Urinary bladder (tissue), 4 donors: ENCODE measurements around the gene SHMT2. TPM values are rescaled to one million over a fixed set of nuclear protein-coding genes. Genes with fewer than 3 reads are reported as not detected.

ENCODE experiments used
- DNase-seq: peaks from one replicate; pipeline ENCODE4 v3.0.0-alpha.2; 2015; ENCODE audit errors: extremely low spot score
- H3K27ac ChIP-seq: one replicate; pipeline ENCODE4 v1.5.1; 2013; ENCODE audit warnings: low read depth, mild to moderate bottlenecking, moderate library complexity
- H3K36me3 ChIP-seq: one replicate; pipeline ENCODE4 v1.6.1; 2013; ENCODE audit warnings: mild to moderate bottlenecking, moderate library complexity; ENCODE audit not compliant: insufficient read depth
- H3K4me1 ChIP-seq: one replicate; pipeline ENCODE4 v1.6.1; 2013; ENCODE audit warnings: mild to moderate bottlenecking, moderate library complexity; ENCODE audit not compliant: insufficient read depth
- H3K4me3 ChIP-seq: one replicate; pipeline ENCODE4 v1.5.1; 2013; ENCODE audit warnings: low read depth, low read length
- WGBS: extraction: QIAGEN DNeasy Blood & Tissue Kit; methylation state at CpG from one replicate; pipeline ENCODE4 v1.1.7; 2013; 5-methylcytosine and 5-hydroxymethylcytosine counted together
- polyA plus RNA-seq: library from polyadenylated mRNA; stranded (reverse); fragments of 200-250 nt; gene quantifications from one replicate; pipeline ENCODE4 v1.2.3, GENCODE V29; 2013
- total RNA-seq: library from RNA; depleted of rRNA; stranded (reverse); fragments of >200 nt; gene quantifications from one replicate; pipeline ENCODE4 v1.2.3, GENCODE V29; 2014
- donor health status: healthy with polysubstance abuse.
- donor health status: healthy.

The SHMT2 gene
- total and polyA plus RNA-seq, 2 donors = 62.8 to 69.8 TPM

- no peak overlapping the region for H3K27ac ChIP-seq
Measured at GRCh38 chr12:57238854-57239554, 9.5 kb downstream of the SHMT2 start.

GRCh38 chr12:57239587-57240065 lies 10.1 kb downstream of the SHMT2 start:
- Histone ChIP-seq H3K27ac (no peak overlapping the region), H3K4me1 (no peaks in the 10 kb centered on the region), H3K4me3 (no peak overlapping the region), H3K36me3 (no peaks in the 10 kb centered on the region)
- 3% methylated on average over 14 of the region's 14 CpGs for WGBS
- no peak for DNase-seq

More at GRCh38 chr12:57238854-57239554, 9.5 kb downstream of the SHMT2 start:
- WGBS = 2% methylated on average over 47 of the region's 47 CpGs
- Histone ChIP-seq H3K4me1 (no peaks in the 10 kb centered on the region), H3K4me3 (peak overlapping the region; percentile 15), H3K36me3 (no peaks in the 10 kb centered on the region)
- peak; percentile 51 for DNase-seq

DNA sequence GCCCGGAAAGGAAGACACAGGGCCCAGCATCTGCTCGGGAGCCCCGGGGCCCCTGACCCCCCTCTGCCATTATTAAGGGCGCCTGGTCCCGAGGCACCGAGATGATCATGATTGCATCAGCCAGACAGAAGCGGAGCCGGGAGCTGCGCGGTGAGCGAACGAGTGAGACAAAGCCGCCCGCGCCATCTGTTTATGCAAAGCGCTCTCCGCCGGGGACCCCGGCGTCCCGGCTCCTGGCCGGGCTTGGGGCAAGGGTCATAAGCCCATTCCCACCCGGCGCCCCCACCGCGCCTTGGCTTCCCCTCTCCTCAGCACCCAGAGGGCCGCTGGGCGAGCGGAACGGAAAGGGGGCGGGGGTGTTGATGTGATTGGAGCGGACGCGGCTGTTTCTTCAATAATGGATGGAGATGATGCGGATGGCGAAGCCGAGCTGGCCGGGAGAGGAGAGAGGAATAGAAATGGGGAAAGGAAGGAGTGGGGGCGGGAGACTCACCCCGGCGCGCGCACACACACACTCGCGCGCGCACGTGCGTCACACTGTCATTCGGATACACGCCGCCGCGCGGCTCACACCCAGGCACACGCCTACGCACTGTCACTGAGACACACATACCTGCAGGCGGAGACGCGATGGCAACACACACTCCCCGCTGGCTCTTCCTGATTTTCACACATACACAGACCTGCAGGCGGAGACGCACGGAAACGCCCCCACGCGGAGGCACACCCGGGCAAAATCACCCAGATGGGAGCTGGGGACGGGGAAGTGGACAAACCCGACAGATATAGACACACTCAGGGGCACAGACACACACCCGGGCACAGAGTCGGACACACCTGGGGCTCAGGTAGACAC lies 10.8 kb downstream of the SHMT2 start:
- H3K27ac ChIP-seq = no peak overlapping the region
- no peaks in the 10 kb centered on the region for H3K4me1 ChIP-seq
- no peak for DNase-seq
- under 1% methylated on average over 72 of the region's 72 CpGs for WGBS
- peak overlapping the region; percentile 26 for H3K4me3 ChIP-seq
- no peaks in the 10 kb centered on the region for H3K36me3 ChIP-seq

GRCh38 chr12:57240926-57241401 lies 11.5 kb downstream of the SHMT2 start:
- WGBS = 10% methylated on average over 19 of the region's 19 CpGs
- Histone ChIP-seq H3K4me3 (no peak overlapping the region), H3K27ac (no peak overlapping the region), H3K36me3 (no peaks in the 10 kb centered on the region), H3K4me1 (no peaks in the 10 kb centered on the region)
- no peak for DNase-seq

GRCh38 chr12:57241402-57242310 lies 12.1 kb downstream of the SHMT2 start:
- Histone ChIP-seq H3K27ac (no peak overlapping the region), H3K4me3 (no peak overlapping the region), H3K4me1 (no peaks in the 10 kb centered on the region), H3K36me3 (no peaks in the 10 kb centered on the region)
- 8% methylated on average over 48 of the region's 48 CpGs for WGBS
- DNase-seq = no peak

GRCh38 chr12:57242329-57242690 lies 12.8 kb downstream of the SHMT2 start:
- DNase-seq = no peak
- H3K4me3 ChIP-seq = no peak overlapping the region
- no peaks in the 10 kb centered on the region for H3K4me1 ChIP-seq
- no peak overlapping the region for H3K27ac ChIP-seq
- WGBS = 1% methylated on average over 18 of the region's 18 CpGs
- H3K36me3 ChIP-seq = no peaks in the 10 kb centered on the region

- 1% methylated on average over 45 of the region's 45 CpGs for WGBS
- DNase-seq = no peak
- Histone ChIP-seq H3K4me1 (no peaks in the 10 kb centered on the region), H3K4me3 (peak overlapping the region; percentile 13), H3K36me3 (no peaks in the 10 kb centered on the region), H3K27ac (no peak overlapping the region)
Measured at GRCh38 chr12:57242691-57243454, 13.4 kb downstream of the SHMT2 start.

DNA sequence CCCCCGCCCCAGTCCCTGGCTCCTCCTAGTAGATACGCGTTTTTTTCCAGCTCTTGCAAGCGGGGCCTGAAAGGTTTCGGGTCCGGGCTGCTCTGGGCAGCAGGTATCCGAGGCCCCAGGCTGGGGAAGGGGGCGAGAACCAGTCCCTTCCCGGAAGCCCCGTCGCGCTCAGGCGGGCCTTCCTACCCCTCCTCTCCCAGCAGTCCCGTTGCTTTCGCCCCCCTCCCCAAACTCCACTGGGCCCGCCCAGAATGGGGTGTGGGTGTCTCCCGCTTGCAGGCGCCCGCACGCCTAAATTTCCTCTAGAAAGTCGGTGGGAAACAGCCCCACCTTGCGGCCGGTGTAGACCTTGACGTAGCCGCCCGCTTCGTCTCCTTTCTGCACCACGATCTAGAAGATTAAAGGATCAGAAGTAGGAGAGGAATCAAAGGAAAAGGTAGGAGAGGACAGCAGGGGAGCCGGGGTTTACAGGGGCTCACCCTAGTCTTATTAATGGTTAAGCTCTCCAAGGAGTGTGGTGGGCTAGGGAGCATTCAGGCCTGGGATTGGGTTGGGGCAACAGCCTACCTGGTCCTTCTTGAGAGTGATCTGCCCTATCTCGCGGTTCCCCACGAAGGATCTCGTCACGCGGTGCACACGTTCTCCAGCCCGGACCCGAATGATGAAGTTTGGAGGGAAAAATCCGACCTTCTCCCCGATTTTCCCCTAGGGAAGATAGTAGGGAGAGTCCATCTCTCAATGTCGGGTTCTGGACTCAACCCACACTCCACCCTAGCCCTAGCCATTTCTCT lies 14.2 kb downstream of the SHMT2 start:
- no peaks in the 10 kb centered on the region for H3K36me3 ChIP-seq
- no peaks in the 10 kb centered on the region for H3K4me1 ChIP-seq
- H3K4me3 ChIP-seq = peak overlapping the region; percentile 13
- 9% methylated on average over 41 of the region's 41 CpGs for WGBS
- DNase-seq = no peak
- H3K27ac ChIP-seq = no peak overlapping the region

- Histone ChIP-seq H3K4me3 (no peak overlapping the region), H3K4me1 (no peaks in the 10 kb centered on the region), H3K27ac (no peak overlapping the region), H3K36me3 (no peaks in the 10 kb centered on the region)
- no peak for DNase-seq
- 57% methylated on average over 6 of the region's 6 CpGs for WGBS
Measured at GRCh38 chr12:57244312-57244696, 14.8 kb downstream of the SHMT2 start.

DNA sequence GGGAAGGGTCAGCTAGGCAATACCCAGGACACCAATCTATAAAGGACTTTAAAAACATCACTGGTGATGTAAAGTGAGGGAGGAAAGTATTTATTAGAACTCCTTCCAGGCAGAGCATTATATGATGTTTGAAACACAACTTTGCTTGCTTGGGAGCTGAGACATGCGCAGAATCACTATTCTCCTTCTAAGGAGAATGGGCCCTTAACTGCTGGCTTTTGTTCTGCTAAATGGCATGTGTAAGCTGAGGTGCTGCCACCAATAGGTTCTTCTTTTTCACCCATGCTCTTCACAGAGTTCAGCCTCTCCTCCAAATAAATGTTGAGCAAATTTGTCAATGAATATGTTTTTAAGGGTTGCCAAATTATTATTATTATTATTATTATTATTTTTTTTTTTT lies 17.5 kb downstream of the SHMT2 start:
- no peak for DNase-seq
- no peak overlapping the region for H3K4me3 ChIP-seq
- WGBS = 88% methylated on average over 1 of the region's 1 CpG
- H3K27ac ChIP-seq = no peak overlapping the region
- H3K4me1 ChIP-seq = no peaks in the 10 kb centered on the region
- no peaks in the 10 kb centered on the region for H3K36me3 ChIP-seq

DNA sequence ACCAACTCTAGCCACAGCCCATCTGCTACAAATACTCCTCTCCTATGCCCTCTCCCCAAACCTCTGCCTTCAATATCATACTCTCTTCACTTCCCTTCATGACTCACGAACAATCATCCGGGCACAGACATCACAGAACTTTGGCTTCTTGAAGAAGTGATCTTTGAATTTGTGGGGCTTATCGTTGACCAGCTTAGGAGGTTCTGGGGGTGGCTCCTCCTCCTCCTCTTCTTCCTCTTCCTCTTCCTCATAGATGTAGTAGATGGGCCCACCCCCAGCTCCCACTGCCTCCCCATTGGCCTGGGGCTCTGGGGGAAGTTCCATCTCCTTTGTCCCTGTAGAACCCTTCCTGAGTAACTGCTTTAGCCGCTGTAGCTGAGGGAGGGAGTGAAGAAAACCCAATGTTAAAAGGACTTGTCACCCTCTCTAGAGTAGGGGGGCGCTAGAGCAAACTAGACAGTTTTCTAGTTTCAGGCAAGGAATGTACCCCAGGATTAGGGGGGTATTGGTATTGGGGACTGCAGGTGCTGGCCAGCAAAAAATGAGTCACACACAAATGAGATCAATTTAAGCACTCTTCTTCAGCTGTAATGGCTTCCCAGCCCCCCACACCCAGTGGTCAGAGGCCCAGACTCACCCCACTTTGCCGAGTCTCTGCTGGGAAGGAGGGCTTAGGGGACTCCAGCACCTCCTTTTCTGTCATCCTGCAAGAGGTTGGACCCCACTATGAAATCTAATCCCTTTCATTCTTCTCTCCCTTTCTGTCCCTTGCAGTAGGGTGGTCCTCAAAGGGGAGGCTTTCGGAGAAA lies 19.6 kb downstream of the SHMT2 start:
- no peaks in the 10 kb centered on the region for H3K4me1 ChIP-seq
- no peaks in the 10 kb centered on the region for H3K36me3 ChIP-seq
- DNase-seq = no peak
- 79% methylated on average over 7 of the region's 7 CpGs for WGBS
- no peak overlapping the region for H3K4me3 ChIP-seq
- no peak overlapping the region for H3K27ac ChIP-seq
